ENCODE measurements around the gene CACNB1. TPM values are rescaled to one million over a fixed set of nuclear protein-coding genes. Genes with fewer than 3 reads are reported as not detected.

The CACNB1 gene
- total RNA-seq, 4 donors from 2014 or later = 10.1 to 21.7 (median 11.6) TPM

DNA sequence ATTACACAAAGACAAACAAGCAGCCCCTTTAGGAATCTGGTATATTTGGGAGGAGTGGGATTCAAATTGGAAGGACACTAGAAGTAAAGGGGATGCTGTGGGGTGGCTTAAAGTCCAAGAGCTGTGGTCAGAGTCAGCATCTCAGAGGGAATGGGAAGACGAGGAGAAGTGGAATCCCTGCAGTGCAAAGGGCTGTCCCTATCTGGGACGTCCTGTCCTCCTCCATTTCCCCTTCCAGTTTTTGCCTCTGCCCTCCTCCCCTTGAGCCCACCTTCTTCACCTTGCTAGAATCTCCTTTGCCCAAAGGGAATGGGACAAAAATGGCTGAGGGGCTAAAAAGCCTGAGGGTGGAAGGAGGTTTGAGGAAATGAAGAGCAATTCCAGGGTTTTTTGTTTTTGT lies 41.8 kb downstream of the CACNB1 start:
- in situ Hi-C loops (cut with MboI; ENCODE audit: low pct_ligation_motif_present in 1 of 4, low pct_unique_long_range_greater_than_20kb in 1 of 4, low sequenced_read_pairs in 3 of 4) = loop anchor here in 3 of 4 donors (5.0 to 25.0 kb wide), 4 partner anchors 168 to 293 kb away; partner anchors contain the start of genes LASP1 (in 1 of the 3) and RPL23 (in 1 of the 3)
- Histone ChIP-seq H3K4me1 (peaks cover 8 to 26% (median 22%) of the 10 kb centered on the region in 4 donors), H3K4me3 (no peak overlapping the region), H3K27ac (no peak overlapping the region), H3K36me3 (no peaks in the 10 kb centered on the region), H3K27me3 (peaks cover 12% of the 10 kb centered on the region), H3K9me3 (no peaks in the 10 kb centered on the region)
- WGBS, 2 donors (ENCODE audit: low coverage in 1 of 2) = 25 to 43% methylated on average over 2 of the region's 2 CpGs
- TF ChIP-seq, protein P1, sequence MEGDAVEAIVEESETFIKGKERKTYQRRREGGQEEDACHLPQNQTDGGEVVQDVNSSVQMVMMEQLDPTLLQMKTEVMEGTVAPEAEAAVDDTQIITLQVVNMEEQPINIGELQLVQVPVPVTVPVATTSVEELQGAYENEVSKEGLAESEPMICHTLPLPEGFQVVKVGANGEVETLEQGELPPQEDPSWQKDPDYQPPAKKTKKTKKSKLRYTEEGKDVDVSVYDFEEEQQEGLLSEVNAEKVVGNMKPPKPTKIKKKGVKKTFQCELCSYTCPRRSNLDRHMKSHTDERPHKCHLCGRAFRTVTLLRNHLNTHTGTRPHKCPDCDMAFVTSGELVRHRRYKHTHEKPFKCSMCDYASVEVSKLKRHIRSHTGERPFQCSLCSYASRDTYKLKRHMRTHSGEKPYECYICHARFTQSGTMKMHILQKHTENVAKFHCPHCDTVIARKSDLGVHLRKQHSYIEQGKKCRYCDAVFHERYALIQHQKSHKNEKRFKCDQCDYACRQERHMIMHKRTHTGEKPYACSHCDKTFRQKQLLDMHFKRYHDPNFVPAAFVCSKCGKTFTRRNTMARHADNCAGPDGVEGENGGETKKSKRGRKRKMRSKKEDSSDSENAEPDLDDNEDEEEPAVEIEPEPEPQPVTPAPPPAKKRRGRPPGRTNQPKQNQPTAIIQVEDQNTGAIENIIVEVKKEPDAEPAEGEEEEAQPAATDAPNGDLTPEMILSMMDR (IDR thresholded peaks at IDR 0.05) = no peak
- no peak for TF ChIP-seq POLR2A (IDR thresholded peaks at IDR 0.05)
- no peak for TF ChIP-seq POLR2AphosphoS5 (IDR thresholded peaks at IDR 0.05)
- TF ChIP-seq EP300 (IDR thresholded peaks at IDR 0.05; ENCODE audit: low read depth) = no peak
- intact Hi-C loops (cut with DNase I; ENCODE audit: low total_unique reads) = loop anchor here (2.0 kb wide), 1 partner anchor 173 kb away; no protein-coding TSS in a partner anchor
- no peak for DNase-seq

DNA sequence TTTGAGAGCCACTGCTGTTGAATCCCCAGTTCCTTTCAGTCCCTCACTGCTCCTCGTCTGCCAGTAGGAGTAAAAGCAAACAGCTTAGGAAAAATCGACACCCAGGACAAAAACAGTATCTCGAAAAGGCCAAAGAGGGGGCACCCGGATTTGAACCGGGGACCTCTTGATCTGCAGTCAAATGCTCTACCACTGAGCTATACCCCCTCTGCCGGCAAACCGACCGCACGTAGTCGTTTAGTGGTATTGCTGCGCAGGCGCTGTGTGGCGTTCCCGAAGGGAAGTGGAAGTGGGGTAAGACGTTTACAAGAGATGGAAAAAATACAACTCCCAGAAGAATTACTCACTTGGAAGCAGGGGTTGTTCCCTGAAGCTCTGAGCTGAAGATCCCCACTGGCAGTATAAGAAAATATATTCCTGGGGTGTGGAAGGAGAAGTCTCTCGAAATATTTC lies 43.8 kb downstream of the CACNB1 start:
- 0% methylated on average over 16 of the region's 16 CpGs; no CpG with 5 or more reads in 1 of the 2 donors for WGBS, 2 donors (ENCODE audit: low coverage in 1 of 2)
- intact Hi-C loops (cut with DNase I; ENCODE audit: low total_unique reads) = loop anchor here (2.0 kb wide), 1 partner anchor 171 kb away; no protein-coding TSS in a partner anchor
- DNase-seq = peak; percentile 94
- H3K27ac ChIP-seq = peak overlapping the region; percentile 87 to 98 (median 90)
- H3K27me3 ChIP-seq = peaks cover 28% of the 10 kb centered on the region
- in situ Hi-C loops (cut with MboI; ENCODE audit: low pct_ligation_motif_present in 1 of 4, low pct_unique_long_range_greater_than_20kb in 1 of 4, low sequenced_read_pairs in 3 of 4) = loop anchor here (5.0 to 25.0 kb wide), 4 partner anchors 166 to 291 kb away; partner anchors contain the start of genes LASP1 (in 1 of the 4) and RPL23 (in 1 of the 4)
- H3K4me1 ChIP-seq = peaks cover 8 to 28% (median 22%) of the 10 kb centered on the region in 4 donors
- H3K9me3 ChIP-seq = no peaks in the 10 kb centered on the region
- no peaks in the 10 kb centered on the region for H3K36me3 ChIP-seq
- peak overlapping the region; percentile 54 to 79 (median 72) for H3K4me3 ChIP-seq
- TF ChIP-seq POLR2A (IDR thresholded peaks at IDR 0.05) = no peak
- no peak for TF ChIP-seq EP300 (IDR thresholded peaks at IDR 0.05; ENCODE audit: low read depth)
- TF ChIP-seq, protein P1 (IDR thresholded peaks at IDR 0.05) = peak in 4 of 5 experiments; percentile 6 to 42 (median 20)
- TF ChIP-seq POLR2AphosphoS5 (IDR thresholded peaks at IDR 0.05) = no peak

DNA sequence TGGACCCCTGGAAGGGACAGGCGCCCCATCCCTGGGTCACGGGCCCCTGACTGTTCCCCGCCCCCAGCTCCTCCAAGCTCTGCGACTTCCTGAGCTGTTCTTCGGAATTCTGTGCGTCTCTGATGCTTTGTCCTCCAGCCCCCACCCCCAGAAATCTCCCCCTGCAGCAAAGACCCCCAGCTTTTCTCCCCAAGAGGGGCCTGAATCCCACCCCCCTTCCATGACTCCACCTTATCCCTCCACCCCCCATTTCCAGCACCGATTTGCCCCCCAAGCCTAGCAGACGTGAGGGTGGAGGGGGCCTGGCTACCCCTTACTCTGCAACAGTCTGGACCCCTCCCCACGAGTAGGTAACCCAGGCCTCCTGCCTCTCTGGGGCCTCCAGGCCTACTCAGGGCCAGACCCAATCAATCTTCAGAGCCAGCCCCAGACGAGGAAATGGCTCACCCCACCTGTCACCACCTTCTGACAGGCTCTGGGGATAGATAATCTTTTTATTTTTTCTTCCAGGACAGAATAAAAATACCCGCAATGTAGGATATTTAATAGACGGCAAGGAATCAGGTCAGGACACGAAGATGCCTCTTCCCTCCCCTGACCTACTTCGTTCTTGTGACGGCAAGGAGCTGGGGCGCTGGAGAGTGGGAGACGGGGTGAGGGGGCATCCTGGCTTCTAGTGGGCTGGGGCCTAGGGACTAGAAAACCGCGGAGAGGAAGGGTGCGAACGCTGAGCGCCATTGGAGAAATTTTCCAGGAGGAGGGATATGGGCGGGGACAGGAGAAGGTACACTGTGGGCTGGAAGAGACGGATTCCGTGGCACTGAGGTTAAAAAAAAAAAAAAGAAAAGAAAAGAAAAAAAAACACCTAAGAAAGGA lies 45.3 kb downstream of the CACNB1 start:
- in situ Hi-C loops (cut with MboI; ENCODE audit: low pct_ligation_motif_present in 1 of 4, low pct_unique_long_range_greater_than_20kb in 1 of 4, low sequenced_read_pairs in 3 of 4) (loop anchor here (5.0 to 25.0 kb wide), 4 partner anchors 165 to 290 kb away; partner anchors contain the start of genes LASP1 (in 1 of the 4) and RPL23 (in 1 of the 4)), intact Hi-C loops (cut with DNase I; ENCODE audit: low total_unique reads) (no loop called here)
- Histone ChIP-seq H3K27ac (peak overlapping the region; percentile 87 to 98 (median 90)), H3K9me3 (no peaks in the 10 kb centered on the region), H3K4me3 (peak overlapping the region; percentile 6 to 75 (median 61)), H3K27me3 (peaks cover 28% of the 10 kb centered on the region), H3K4me1 (peaks cover 8 to 28% (median 22%) of the 10 kb centered on the region in 4 donors), H3K36me3 (no peaks in the 10 kb centered on the region)
- 0 to 16% methylated on average over 2 to 25 of the region's 25 CpGs for WGBS, 2 donors (ENCODE audit: low coverage in 1 of 2)
- peak; percentile 16 for DNase-seq
- TF ChIP-seq EP300 (IDR thresholded peaks at IDR 0.05; ENCODE audit: low read depth) = no peak
- no peak for TF ChIP-seq POLR2A (IDR thresholded peaks at IDR 0.05)
- TF ChIP-seq, protein P1 (IDR thresholded peaks at IDR 0.05) = no peak
- no peak for TF ChIP-seq POLR2AphosphoS5 (IDR thresholded peaks at IDR 0.05)
